ENCODE data around the gene VENTX.

DNA sequence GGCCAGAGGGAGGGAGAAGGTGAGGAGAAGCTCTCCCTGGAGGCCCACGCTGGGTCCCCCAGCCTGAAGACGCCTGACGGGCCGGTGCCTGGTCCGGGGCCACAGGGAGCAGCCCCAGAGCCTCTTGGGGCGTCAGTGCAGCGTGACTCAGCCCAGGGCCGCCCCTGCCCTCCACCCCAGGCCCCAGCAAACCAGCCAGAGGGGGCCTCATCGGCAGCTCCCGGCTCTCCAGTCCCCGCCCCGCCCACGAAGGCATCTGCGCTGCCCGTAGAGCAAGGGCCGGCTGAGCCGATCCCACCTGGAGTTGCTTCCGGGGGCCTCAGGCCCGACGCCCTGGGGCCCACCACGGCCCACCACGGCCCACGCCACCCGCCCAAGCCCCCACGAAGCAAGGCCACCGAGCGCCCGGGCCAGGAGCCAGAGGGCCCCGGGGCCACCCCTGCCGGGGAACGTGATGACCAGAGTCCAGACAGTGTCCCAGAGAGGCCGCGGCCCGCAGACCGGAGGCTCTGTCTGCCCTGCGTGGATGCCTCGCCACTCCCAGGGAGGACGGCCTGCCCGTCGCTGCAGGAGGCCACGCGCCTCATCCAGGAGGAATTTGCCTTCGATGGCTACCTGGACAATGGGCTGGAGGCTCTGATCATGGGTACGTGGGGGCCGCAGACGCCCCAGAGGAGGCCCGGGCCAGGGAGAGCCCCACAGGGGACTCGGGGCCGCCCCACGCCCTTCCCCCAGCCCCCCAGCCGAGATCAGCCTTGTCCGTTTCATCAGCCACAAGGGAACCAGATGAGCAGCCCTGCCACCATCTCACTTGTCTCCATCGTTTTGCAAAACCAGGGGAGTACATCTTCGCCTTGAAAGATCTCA is 38.8 kb upstream of the VENTX start:
- TF ChIP-seq TAF1 (IDR thresholded peaks at IDR 0.05; ENCODE audit: borderline replicate concordance, low read depth, low read length), result no peak
- no peak for TF ChIP-seq POLR2AphosphoS5 (IDR thresholded peaks at IDR 0.05; ENCODE audit: low read depth, low read length)
- TF ChIP-seq POLR2A (IDR thresholded peaks at IDR 0.05; ENCODE audit: low read depth, low read length), result no peak
